CD14-positive monocyte (primary cell): ENCODE data around the gene CASTOR1. TPM values are rescaled to one million over a fixed set of nuclear protein-coding genes. Genes with fewer than 3 reads are reported as not detected.

Experiments
- DNase-seq, 3 donors: peaks; one replicate each; pipeline ENCODE4 v3.0.0-alpha.2; 2011 to 2022
- H2AFZ ChIP-seq: 2 replicates; pipeline ENCODE4 v1.6.0; 2012; ENCODE audit warnings: mild to moderate bottlenecking, low read depth, low read length, inconsistent platforms; ENCODE audit not compliant: insufficient read depth, poor library complexity, severe bottlenecking
- H3K27ac ChIP-seq, 2 donors: 1 replicate in 1 of 2; 2 replicates in 1 of 2; pipeline ENCODE4 v1.5.1; 2012 to 2013; ENCODE audit warnings: low read length in 2 of 2, control low read depth in 1 of 2, inconsistent platforms in 1 of 2, low read depth in 1 of 2, mild to moderate bottlenecking in 1 of 2
- H3K27me3 ChIP-seq, 2 donors: one replicate each; pipeline versions ENCODE4 v1.6.0 to v1.6.1; 2011 to 2013; ENCODE audit warnings: low read length in 2 of 2; ENCODE audit not compliant: control insufficient read depth in 2 of 2, insufficient read depth in 2 of 2
- H3K36me3 ChIP-seq, 2 donors: replicated peaks in 1 of 2; 1 replicate in 1 of 2; 2 replicates in 1 of 2; pipeline versions ENCODE4 v1.5.1 to v1.6.1; 2012 to 2013; ENCODE audit warnings: low read length in 2 of 2, control low read depth in 1 of 2, inconsistent platforms in 1 of 2, mild to moderate bottlenecking in 1 of 2; ENCODE audit not compliant: insufficient read depth in 2 of 2, control insufficient read depth in 1 of 2
- H3K4me1 ChIP-seq, 2 donors: 1 replicate in 1 of 2; 2 replicates in 1 of 2; pipeline versions ENCODE4 v1.5.1 to v1.6.1; 2012 to 2013; ENCODE audit warnings: low read length in 2 of 2, control low read depth in 1 of 2, inconsistent platforms in 1 of 2, mild to moderate bottlenecking in 1 of 2, moderate library complexity in 1 of 2; ENCODE audit not compliant: insufficient read depth in 2 of 2, control insufficient read depth in 1 of 2
- H3K4me2 ChIP-seq: replicated peaks from 2 replicates; pipeline ENCODE3; 2012; ENCODE audit warnings: low read length, moderate library complexity, mild to moderate bottlenecking; ENCODE audit not compliant: poor library complexity, severe bottlenecking; ENCODE audit errors: extremely low read depth
- H3K4me3 ChIP-seq, 3 experiments: fragments of 200-600 bp in 1 of 3; sonication (generic) in 1 of 3; replicated peaks in 1 of 3; 1 replicate in 2 of 3; 2 replicates in 1 of 3; pipeline ENCODE4 v1.5.1; 2011 to 2013; ENCODE audit warnings: low read length in 3 of 3, mild to moderate bottlenecking in 3 of 3, control low read depth in 2 of 3, low read depth in 2 of 3, inconsistent platforms in 1 of 3, moderate library complexity in 1 of 3
- H3K79me2 ChIP-seq: 2 replicates; pipeline ENCODE4 v1.6.0; 2012; ENCODE audit warnings: mild to moderate bottlenecking, control low read depth, inconsistent platforms, low read length, moderate library complexity; ENCODE audit not compliant: insufficient read depth
- H3K9ac ChIP-seq: 2 replicates; pipeline ENCODE4 v1.6.0; 2017; ENCODE audit warnings: low read length, mild to moderate bottlenecking; ENCODE audit not compliant: insufficient read depth, poor library complexity, severe bottlenecking
- H3K9me3 ChIP-seq, 2 donors: replicated peaks in 1 of 2; 1 replicate in 1 of 2; 2 replicates in 1 of 2; pipeline versions ENCODE4 v1.5.1 to v1.6.1; 2012 to 2013; ENCODE audit warnings: low read length in 2 of 2, control low read depth in 1 of 2; ENCODE audit not compliant: control insufficient read depth in 1 of 2, insufficient read depth in 1 of 2
- H4K20me1 ChIP-seq: 2 replicates; pipeline ENCODE4 v1.6.0; 2012; ENCODE audit warnings: mild to moderate bottlenecking, low read length, control low read depth, moderate library complexity; ENCODE audit not compliant: insufficient read depth
- H3K27ac Mint-ChIP-seq, 7 donors: one replicate each; pipeline ENCODE4 v1.8.0; 2020; ENCODE audit warnings: mild to moderate bottlenecking in 7 of 7, mixed read lengths in 7 of 7, moderate library complexity in 6 of 7, inconsistent platforms in 2 of 7
- H3K27me3 Mint-ChIP-seq, 3 donors: one replicate each; pipeline ENCODE4 v1.8.0; 2021 to 2022; ENCODE audit warnings: low read depth in 3 of 3, mild to moderate bottlenecking in 3 of 3, mixed read lengths in 3 of 3, moderate library complexity in 3 of 3, inconsistent platforms in 1 of 3
- H3K36me3 Mint-ChIP-seq, 2 donors: one replicate each; pipeline ENCODE4 v1.8.0; 2020; ENCODE audit warnings: mixed read lengths in 2 of 2, inconsistent platforms in 1 of 2, mild to moderate bottlenecking in 1 of 2
- H3K4me1 Mint-ChIP-seq: one replicate; pipeline ENCODE4 v1.8.0; 2020; ENCODE audit warnings: mild to moderate bottlenecking, mixed read lengths
- H3K4me3 Mint-ChIP-seq, 2 donors: one replicate each; pipeline ENCODE4 v1.8.0; 2020; ENCODE audit warnings: mild to moderate bottlenecking in 2 of 2, mixed read lengths in 2 of 2, moderate library complexity in 1 of 2
- H3K9me3 Mint-ChIP-seq, 7 donors: one replicate each; pipeline ENCODE4 v1.8.0; 2020 to 2022; ENCODE audit warnings: mixed read lengths in 7 of 7, mild to moderate bottlenecking in 6 of 7, moderate library complexity in 6 of 7, inconsistent platforms in 2 of 7
- WGBS: methylation state at CpG from one replicate; pipeline ENCODE4 v1.1.5; 2013; ENCODE audit warnings: missing lambda C conversion rate; ENCODE audit not compliant: insufficient coverage; 5-methylcytosine and 5-hydroxymethylcytosine counted together
- intact Hi-C, 2 donors: fragments of 100-400 bp; cut with micrococcal nuclease; formaldehyde crosslinking; loops; one replicate each; pipeline versions ENCODE4 v1.15.0 to v1.15.1; 2023
- polyA plus RNA-seq, 3 donors: library from polyadenylated mRNA; depleted of rRNA in 1 of 3; unstranded in 2 of 3; stranded (reverse) in 1 of 3; fragments of 300-500 nt in 2 of 3; fragments of >200 nt in 1 of 3; fragmentation: Illumina TruSeq in 2 of 3; gene quantifications; 1 replicate in 2 of 3; 2 replicates in 1 of 3; pipeline ENCODE4 v1.2.3, GENCODE V29; 2012 to 2021
- TF ChIP-seq, protein P1 (sequence below): fragments of 200-600 bp; IDR thresholded peaks from one replicate; pipeline ENCODE4 v1.8.0; 2022; ENCODE audit warnings: antibody characterized with exemption, mild to moderate bottlenecking

CASTOR1 gene
- polyA plus RNA-seq, 3 donors = 6.4 to 15.5 (median 6.5) TPM

DNA sequence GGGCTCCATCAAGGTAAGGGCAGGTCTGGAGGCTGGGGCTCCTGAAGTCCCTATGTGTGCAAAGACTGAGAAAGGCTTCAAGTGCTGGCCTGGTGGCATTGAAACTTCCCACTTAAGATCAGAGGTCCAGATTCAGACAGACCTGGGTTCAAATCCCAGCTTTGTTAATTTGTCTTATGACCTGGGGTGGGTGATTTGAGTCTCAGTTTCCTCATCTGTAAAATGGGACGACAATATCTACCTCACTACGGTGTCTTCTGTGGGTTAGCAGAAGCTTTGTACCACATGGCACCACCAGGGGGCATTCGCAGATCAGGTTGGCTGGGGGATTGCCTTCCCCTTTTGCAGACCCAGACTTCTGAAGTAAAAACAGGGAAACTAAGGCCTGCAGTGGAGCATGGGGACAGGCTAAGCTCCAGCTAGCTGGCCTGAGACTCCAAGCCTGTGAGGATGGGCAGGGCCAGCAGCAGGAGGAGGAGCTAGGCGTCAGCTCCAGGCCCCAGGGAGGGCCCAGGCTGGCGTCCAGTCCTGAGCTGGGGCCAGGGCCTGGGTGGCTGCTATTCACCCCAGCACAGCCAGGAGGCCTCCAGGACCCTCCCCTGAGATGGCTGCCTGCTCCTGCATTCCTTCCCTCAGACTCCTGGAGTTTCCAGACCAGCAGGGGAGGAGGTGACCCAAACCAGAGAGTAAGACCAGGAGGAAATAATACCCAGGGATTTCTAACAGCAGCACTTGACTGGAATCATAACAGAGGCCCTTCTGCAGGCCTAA lies 1.5 kb downstream of the CASTOR1 start:
- peak overlapping the region; percentile 90 for H3K4me2 ChIP-seq

More for the DNA sequence above, 1.5 kb downstream of the CASTOR1 start:
- peak overlapping the region; percentile 42 to 89 (median 58) for H3K27ac Mint-ChIP-seq
- TF ChIP-seq, protein P1, sequence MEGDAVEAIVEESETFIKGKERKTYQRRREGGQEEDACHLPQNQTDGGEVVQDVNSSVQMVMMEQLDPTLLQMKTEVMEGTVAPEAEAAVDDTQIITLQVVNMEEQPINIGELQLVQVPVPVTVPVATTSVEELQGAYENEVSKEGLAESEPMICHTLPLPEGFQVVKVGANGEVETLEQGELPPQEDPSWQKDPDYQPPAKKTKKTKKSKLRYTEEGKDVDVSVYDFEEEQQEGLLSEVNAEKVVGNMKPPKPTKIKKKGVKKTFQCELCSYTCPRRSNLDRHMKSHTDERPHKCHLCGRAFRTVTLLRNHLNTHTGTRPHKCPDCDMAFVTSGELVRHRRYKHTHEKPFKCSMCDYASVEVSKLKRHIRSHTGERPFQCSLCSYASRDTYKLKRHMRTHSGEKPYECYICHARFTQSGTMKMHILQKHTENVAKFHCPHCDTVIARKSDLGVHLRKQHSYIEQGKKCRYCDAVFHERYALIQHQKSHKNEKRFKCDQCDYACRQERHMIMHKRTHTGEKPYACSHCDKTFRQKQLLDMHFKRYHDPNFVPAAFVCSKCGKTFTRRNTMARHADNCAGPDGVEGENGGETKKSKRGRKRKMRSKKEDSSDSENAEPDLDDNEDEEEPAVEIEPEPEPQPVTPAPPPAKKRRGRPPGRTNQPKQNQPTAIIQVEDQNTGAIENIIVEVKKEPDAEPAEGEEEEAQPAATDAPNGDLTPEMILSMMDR = peak; percentile 71
- peaks cover 19 to 21% of the 10 kb centered on the region in 2 donors for H3K36me3 Mint-ChIP-seq
- H3K27ac ChIP-seq = no peak overlapping the region
- H4K20me1 ChIP-seq = no peaks in the 10 kb centered on the region
- H3K9me3 ChIP-seq = no peaks in the 10 kb centered on the region
- no peaks in the 10 kb centered on the region for H3K27me3 ChIP-seq
- peaks cover 9 to 20% of the 10 kb centered on the region in 2 donors for H3K36me3 ChIP-seq
- H3K4me1 ChIP-seq = peaks cover 34 to 59% of the 10 kb centered on the region in 2 donors
- H3K4me3 Mint-ChIP-seq = peak overlapping the region; percentile 83 to 86
- peak overlapping the region in 1 of 3 experiments; percentile 82 for H3K4me3 ChIP-seq
- peaks cover 47% of the 10 kb centered on the region for H3K4me1 Mint-ChIP-seq
- peaks cover 0 to 4% (median 2%) of the 10 kb centered on the region in 3 donors for H3K27me3 Mint-ChIP-seq
- H3K9ac ChIP-seq = peak overlapping the region; percentile 65
- peak overlapping the region; percentile 50 for H2AFZ ChIP-seq
- peak; percentile 78 to 90 (median 89) for DNase-seq
- WGBS = 0% methylated on average over 4 of the region's 5 CpGs
- H3K79me2 ChIP-seq = no peaks in the 10 kb centered on the region
- peaks cover 0 to 4% (median 0%) of the 10 kb centered on the region in 7 donors for H3K9me3 Mint-ChIP-seq
- intact Hi-C loops = loop anchor here (1.0 to 10.0 kb wide), 8 partner anchors 12 to 183 kb away; partner anchors contain the start of genes RNF215 (in 1 of the 2) and TBC1D10A (in 1 of the 2)
